ENCODE data around the gene DNM3. TPM values are rescaled to one million over a fixed set of nuclear protein-coding genes. Genes with fewer than 3 reads are reported as not detected.

The DNM3 gene
- total RNA-seq, 1 experiment from 2014 or later, result 2.7 TPM

DNA sequence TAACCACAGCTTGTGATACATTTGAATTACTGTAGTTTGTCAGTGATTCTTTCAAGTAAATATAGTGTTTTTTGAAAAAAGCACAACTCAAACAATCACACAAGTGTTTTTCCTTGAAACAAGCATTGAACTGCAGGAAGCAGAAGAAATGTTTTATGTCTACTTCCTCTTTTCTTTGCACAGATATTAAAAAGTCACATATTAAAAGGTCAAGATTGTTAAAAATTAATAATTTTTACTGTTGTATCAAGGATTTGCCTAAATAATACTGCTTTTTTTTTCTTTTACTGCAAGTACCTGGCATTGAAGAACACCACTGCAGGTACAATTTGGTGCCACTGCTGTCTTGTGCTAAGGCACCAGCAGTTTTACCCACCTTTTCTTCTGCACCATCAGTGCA lies 365.0 kb downstream of the DNM3 start:
- TF ChIP-seq, protein P1, sequence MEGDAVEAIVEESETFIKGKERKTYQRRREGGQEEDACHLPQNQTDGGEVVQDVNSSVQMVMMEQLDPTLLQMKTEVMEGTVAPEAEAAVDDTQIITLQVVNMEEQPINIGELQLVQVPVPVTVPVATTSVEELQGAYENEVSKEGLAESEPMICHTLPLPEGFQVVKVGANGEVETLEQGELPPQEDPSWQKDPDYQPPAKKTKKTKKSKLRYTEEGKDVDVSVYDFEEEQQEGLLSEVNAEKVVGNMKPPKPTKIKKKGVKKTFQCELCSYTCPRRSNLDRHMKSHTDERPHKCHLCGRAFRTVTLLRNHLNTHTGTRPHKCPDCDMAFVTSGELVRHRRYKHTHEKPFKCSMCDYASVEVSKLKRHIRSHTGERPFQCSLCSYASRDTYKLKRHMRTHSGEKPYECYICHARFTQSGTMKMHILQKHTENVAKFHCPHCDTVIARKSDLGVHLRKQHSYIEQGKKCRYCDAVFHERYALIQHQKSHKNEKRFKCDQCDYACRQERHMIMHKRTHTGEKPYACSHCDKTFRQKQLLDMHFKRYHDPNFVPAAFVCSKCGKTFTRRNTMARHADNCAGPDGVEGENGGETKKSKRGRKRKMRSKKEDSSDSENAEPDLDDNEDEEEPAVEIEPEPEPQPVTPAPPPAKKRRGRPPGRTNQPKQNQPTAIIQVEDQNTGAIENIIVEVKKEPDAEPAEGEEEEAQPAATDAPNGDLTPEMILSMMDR (conservative IDR thresholded peaks at IDR 0.05), result no peak
- Histone ChIP-seq H3K79me2 (ENCODE audit: insufficient read depth, low read length) (no peaks in the 10 kb centered on the region), H4K91ac (ENCODE audit: insufficient read length, low read depth, low read length) (no peak overlapping the region), H3K4me1 (ENCODE audit: insufficient read depth, low read length) (no peaks in the 10 kb centered on the region), H3K79me1 (ENCODE audit: insufficient read depth, low read depth, low read length, poor library complexity, severe bottlenecking) (no peaks in the 10 kb centered on the region), H2AFZ (ENCODE audit: low read length) (no peak overlapping the region), H3K9ac (ENCODE audit: extremely low read depth, insufficient read length, low read length) (no peak overlapping the region), H2BK12ac (ENCODE audit: insufficient read length, low read depth, low read length) (no peak overlapping the region), H2BK15ac (ENCODE audit: low read depth, low read length) (no peak overlapping the region), H2BK20ac (ENCODE audit: low read depth, low read length, poor library complexity, severe bottlenecking) (no peak overlapping the region), H3K56ac (ENCODE audit: insufficient read length, low read depth, low read length) (no peak overlapping the region), H2BK120ac (ENCODE audit: low read depth, low read length, poor library complexity, severe bottlenecking) (no peak overlapping the region), H3K27ac (ENCODE audit: insufficient read length, low read depth, low read length) (no peak overlapping the region), H3K27me3 (ENCODE audit: insufficient read depth, low read length) (no peaks in the 10 kb centered on the region), H4K8ac (replicated peaks; ENCODE audit: insufficient read length, low read depth, low read length) (no peak overlapping the region), H3K23ac (ENCODE audit: insufficient read length, low read depth, low read length) (no peak overlapping the region), H2BK5ac (ENCODE audit: insufficient read length, low read length) (no peak overlapping the region), H3T11ph (ENCODE audit: low read length) (no peak overlapping the region), H4K20me1 (ENCODE audit: control insufficient read depth, insufficient read depth, insufficient read length) (no peaks in the 10 kb centered on the region), H3K4me2 (ENCODE audit: insufficient read depth, insufficient read length, low read length) (no peak overlapping the region), H4K5ac (ENCODE audit: insufficient read length, low read depth, low read length) (no peak overlapping the region), H3K4ac (ENCODE audit: low read depth, low read length) (no peak overlapping the region), H3K18ac (ENCODE audit: insufficient read length, low read depth, low read length) (no peak overlapping the region), H3K9me3 (ENCODE audit: control insufficient read depth, low read depth, low read length) (no peaks in the 10 kb centered on the region), H2AK5ac (ENCODE audit: insufficient read length, low read length) (no peak overlapping the region), H3K14ac (ENCODE audit: insufficient read depth, low read length) (no peak overlapping the region), H3K23me2 (ENCODE audit: insufficient read length, low read depth, low read length, poor library complexity, severe bottlenecking) (no peaks in the 10 kb centered on the region)
- H3K4me3 Mint-ChIP-seq, result no peak overlapping the region
- DNase-seq, result no peak
- H3K36me3 Mint-ChIP-seq (ENCODE audit: insufficient read depth in 1 of 3, low read depth in 3 of 3), result no peaks in the 10 kb centered on the region
- no peak overlapping the region for H3K27ac Mint-ChIP-seq
- no peaks in the 10 kb centered on the region for H3K27me3 Mint-ChIP-seq (ENCODE audit: low read depth)
- no peaks in the 10 kb centered on the region for H3K9me3 Mint-ChIP-seq
- H3K4me1 Mint-ChIP-seq, result no peaks in the 10 kb centered on the region
